A172 (cell line): ENCODE data around the gene CKS2. TPM values are rescaled to one million over a fixed set of nuclear protein-coding genes. Genes with fewer than 3 reads are reported as not detected.

ENCODE experiments used
- DNase-seq: peaks from one replicate; pipeline ENCODE4 v3.0.0-alpha.2; 2015; ENCODE audit warnings: low spot score
- total RNA-seq: library from RNA; depleted of rRNA; stranded (reverse); fragments of >200 nt; shearing (Covaris generic); gene quantifications from 2 replicates; pipeline ENCODE4 v1.2.3, GENCODE V29; 2014

CKS2 gene
- total RNA-seq, 1 experiment from 2014 or later: 446 TPM

DNA sequence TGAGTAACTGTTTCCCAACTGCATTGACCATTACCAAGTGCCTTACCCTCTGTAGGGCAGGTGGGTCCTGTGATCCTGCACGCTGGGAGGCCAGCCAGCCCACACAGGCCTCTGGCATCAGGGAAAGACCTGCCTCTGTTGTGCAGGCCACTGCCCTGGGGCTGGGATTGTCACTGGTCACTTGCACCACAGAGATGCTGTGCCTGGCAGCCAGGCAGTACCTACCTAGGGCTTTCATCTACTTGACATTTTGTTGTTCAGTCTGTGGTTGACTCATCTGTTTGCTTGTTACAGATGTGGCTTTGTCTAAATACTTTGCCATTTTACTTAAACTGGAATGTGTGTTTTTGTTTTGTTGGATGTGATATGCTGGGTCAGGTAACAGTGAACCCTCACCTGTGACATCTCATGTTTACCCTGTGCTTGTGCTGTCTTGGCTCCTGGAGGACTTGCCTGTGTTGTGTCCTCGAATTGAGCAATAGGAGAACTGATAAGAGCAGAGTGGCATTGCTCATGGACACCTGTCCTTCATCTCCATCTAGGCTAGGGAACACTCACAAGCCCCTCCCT, 40.1 kb downstream of the CKS2 start:
- no peak for DNase-seq

DNA sequence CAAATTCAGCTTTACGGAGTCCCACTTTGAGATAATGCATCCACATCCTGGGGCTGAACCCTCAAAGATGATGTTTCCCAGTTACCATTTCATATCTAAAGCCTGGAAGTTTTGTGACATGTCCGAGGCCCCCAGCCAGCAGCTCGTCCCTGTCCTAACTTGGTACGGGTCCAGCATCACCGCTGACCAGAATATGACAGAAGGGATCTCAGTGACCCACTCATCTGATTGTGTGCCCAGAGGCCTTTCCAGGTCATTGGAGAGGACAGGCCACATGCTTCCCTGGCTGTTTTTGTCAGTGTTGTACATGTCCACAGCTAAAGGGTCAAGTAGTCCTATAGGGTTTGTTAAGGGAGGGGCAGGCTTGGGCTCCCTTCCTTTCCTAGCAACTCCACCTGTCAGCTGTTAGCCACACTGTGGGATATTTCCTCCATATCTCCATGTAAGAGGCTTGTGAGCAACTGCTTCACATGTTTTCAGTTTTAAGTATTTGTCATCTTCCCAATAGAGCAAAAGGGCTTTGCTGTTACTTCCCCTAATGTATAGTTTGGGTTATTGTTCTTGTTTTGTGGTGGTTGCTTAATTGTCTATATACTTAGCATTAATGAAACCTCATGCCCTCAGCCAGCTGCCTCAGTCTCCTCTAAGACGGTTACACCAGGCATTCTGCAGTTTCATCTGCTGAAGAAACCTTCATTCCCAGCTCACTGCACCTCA, 40.7 kb downstream of the CKS2 start:
- no peak for DNase-seq

DNA sequence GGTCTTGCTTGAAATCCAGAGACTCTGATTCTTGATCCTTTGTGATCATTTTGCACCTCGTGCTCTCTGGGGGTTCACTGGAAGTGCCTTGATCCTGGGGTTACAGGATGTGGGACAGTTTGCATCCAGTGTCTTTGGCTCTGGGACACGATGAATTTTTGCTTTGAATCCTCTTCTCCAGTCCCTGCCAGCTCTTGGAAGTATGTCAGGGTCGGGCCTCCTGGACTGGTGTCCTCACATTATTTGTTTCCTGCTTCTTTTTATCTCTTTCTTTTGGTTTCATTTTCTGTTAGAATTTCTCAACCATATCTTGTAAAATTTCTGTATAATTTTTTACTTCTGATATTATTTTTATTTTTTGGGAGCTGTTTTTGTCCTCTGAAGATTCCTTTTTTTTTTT, 41.5 kb downstream of the CKS2 start:
- no peak for DNase-seq

DNA sequence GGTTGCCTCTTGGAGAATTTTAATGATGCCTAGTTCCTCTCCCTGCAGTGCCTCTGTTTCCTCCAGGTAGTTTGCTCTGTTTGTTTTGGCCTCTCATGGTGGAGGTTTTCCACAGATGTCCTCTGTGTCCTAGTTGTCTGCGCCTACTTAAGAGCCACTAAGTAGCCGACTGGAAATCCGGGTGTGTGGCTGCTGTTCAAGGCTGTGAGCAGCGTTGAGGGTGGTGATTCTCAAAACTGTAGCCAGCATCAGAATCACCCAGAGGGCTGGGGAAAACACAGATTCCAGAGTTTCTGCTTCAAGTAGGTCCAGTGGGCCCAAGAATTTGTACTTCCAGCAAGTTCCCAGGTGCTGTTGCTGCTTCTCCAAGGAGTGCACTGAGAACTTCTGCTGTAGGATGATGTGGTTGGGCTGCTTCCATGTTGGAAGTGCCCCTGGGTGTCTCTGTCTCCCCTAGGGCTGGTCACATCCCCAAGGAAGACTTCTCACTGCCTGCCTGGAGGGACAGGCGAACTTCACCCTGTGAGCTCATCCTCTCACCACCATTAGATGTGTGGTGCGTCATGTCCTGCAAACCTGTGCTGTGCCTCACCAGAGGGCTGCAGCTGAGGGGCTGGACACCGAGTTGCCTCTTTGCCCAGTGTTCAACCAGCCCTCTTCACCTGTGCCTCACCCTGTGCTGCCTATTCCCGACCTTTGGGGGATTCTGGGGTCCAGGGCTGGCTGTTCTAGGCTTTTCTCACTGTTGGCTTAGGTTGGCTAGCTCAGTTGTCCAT, 42.1 kb downstream of the CKS2 start:
- no peak for DNase-seq

DNA sequence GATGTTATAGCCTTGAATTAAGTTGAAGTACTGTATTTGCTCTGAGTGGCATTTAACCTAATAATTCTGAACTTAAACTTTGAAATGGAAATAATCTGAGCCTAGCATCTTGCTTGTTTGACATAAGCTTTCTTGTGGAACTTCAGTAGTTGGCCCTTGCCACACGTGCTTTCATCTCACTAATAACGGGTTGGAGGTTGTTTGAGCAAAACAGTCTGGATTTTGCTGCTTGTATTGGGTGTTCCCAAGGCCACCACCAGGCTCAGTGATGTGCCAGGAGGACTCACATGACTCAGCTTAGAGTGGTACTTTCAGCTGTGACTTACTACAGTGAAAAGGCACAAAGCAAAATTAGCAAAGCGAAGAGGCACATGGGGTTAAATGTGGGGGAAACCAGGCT, 43.0 kb downstream of the CKS2 start:
- DNase-seq: no peak

DNA sequence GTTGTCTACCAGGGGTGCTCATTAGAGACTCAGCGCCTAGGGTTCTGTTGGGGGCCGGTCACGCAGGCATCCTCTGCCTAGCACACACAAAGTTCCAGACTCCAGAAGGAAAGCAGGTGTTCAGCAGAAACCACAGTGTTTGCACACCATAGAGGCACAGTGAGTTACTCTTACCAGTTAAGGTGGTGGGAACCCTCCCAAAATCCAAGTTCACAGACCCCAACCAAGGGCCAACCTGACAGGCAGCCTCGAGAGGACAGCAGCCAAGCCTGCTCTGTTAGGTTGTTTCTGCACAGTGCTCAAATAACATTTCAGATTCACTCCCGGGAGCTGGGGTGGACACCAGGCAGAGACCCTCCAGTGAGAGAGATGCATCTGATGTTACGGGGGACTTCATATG, 43.5 kb downstream of the CKS2 start:
- DNase-seq: no peak

DNA sequence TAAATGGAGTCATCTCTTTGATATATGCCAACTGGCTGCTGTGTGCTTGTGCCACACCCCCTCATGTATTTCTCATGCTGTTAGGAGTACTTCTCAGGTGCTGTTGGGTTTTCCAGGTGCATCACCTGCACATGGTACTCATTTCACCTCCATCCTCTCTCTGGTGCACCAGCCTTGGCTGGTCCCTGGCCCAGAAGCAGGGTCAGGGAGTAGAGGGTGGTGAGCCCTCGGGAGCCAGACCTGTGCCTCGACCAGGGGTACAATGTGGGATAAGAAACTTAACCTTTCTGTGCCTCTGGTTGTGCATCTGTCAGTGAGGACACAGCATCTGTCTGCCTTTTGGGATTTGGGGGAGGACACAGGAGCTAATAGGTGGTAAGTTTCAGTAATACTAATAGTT, 45.8 kb downstream of the CKS2 start:
- DNase-seq: no peak

DNA sequence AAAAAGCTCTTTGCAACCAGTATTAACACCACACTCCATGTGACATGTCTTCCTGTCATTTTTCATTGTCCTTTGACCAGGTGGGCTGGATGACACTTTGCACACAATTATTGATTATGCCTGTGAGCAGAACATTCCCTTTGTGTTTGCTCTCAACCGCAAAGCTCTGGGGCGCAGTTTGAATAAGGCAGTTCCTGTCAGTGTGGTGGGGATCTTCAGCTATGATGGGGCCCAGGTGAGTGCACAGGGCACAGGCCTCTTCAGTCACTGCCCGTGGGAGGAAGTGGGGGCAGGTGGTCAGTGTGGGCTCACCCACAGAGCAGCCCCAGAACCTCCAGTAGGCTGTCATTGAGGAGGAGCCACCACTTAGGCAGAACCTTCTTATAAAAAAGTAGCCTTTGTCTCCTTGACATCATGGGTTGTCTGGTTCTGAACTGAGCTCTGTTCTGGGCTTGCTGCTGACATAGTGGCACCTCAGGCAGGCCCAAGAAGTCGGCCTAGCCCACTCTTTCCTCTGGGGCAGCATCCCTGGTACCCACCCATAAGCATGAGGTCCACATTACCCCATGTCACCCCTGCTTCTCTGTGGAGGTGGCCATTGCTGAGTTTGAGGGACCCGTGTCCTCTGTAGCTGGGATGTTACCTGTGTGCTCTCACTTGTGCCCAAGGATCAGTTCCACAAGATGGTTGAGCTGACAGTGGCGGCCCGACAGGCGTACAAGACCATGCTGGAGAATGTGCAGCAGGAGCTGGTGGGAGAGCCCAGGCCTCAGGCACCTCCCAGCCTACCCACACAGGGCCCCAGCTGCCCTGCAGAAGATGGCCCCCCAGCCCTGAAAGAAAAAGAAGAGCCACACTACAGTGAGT, 46.6 kb downstream of the CKS2 start:
- DNase-seq: no peak

DNA sequence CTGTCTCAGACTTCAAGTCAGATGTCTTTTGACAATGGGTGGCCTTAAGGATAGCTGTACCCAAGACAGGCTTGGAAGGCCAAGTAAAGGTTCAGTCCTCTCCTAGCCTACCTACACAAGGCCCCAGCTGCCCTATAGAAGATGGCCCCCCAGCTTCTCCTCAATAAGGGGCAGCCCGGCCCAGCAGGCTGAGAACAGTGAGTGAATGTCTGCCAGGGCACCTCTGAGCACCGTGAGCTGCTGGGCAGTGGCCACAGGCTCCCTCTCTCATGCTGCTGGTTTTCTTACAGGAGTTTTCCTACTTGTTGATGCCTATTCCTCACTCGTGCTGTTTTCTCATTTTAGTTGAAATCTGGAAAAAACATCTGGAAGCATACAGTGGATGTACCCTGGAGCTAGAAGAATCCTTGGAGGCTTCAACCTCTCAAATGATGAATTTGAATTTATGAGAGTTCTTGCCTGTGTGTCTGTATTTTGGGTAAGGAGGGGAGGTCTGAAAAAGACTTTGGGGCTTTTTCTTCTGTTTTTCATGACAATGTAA, 47.5 kb downstream of the CKS2 start:
- DNase-seq: no peak

DNA sequence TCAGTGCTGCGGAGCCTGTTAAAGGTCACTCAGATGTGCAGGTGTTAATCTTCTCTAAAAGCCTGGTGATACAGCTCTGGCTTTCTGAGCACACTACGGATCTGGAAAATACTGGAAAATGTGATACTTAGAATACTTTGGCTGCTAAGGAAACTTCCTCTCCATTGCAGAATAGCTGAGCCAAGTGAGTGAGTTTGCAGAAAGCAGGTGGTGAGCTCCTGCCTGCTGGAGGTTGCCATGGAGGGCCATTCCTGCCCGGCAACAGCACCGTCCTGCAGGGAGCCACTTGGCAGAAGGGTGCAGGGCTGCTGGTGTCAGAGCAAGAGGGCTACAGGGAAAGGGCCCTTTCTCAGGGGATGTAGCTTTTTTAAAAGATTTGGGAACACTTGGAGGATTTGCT, 48.0 kb downstream of the CKS2 start:
- DNase-seq: peak; percentile 20

DNA sequence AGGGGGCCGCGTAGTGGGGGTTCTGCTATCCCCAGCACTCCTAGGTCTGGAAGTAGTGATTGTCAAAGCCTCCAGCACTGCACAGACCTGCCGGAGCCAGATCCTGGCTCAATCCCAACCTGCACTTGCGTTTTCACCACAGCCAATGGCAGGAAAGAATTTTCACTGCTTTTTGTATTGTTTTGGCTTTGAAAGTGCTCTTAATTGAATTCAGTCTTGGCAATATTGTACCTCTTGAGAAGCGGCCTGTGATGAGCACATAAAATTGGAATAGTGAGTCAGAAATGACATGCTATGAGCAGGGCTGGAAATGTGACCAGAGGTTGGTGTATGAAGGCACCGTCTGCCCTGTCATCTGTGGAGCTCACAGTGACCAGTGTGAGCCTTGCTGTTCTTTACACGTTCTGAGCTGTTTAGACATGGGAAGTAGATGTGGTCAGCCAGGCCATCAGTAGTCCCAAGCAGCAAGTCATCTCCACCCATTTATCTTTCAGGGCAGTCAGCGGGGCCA, 48.8 kb downstream of the CKS2 start:
- no peak for DNase-seq

DNA sequence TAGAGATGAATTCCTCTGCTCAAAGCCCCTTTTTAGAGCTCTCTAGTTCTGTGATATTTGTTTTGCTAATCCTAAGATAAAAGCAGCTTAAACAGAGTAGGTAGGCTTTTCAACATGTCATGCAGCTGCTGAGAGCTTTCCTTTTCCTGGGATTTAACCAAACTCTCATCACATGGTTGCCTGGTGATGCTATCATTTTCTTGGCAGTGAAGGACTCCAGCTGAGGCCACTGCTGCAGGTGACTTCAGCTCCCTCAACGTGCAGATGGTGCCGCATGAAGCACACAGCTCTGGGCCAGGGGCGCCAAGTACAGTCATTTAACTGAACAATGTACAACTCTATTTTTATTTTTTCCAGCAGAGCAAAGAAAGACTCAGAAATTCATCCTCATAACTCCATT, 49.5 kb downstream of the CKS2 start:
- DNase-seq: no peak

DNA sequence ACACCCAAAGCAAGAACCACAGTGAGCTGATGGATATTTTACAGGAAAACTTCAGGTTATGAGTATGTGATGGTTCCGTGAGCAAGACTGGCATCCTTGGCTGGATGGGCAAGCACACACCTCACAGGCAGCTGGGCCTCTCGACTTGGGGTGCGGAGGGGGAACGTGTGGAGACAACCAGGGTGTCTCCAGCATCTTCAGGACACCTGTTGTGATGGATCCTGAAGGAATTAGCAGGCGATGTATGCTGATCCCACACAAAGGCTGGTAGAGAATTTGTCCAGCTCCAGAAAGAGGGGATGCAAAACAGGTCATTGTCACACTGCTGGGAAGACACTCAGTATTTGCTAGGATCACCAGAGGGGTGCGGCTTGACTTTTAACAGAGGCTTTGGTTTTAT, 50.0 kb downstream of the CKS2 start:
- no peak for DNase-seq

DNA sequence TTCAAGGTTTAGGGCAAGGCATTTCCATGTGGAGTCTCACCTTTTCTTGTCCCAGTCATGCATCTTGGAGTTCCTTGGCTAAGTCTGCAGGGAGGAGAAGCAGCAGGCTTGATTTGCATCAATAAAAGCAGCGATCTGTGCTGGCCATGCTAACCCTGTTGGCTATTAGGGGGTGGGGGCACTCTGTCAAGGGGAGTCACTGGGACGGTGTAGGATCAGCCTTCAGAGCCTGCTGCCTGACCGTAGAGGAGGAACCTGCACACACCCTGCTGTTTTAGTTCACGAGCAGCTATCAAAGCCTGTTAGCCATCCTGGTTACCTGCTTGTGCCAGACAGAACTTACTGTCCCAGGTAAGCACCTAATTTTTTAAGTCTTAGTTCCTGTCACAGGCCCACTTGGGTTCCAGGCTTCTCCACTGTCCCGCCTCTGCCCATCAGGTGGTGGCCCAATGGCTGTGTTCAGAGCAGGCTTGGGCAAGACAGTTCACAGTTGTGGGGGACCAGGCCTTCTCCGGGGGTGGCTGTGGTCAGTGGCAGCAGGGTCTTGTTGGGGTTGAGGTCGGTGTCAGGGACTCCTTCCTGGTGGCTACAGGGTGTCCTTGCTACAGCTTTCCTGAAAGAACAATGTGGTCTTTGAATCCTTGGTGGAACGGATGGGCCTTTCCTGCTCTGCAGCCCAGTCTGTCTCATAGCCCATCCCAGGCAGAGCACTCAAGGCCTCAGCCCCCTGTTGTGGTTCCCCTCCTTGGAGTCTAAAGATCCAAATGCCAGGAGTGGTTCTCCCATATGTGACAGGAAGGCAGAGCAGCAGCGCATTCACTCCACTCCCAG, 51.0 kb downstream of the CKS2 start:
- DNase-seq: no peak

DNA sequence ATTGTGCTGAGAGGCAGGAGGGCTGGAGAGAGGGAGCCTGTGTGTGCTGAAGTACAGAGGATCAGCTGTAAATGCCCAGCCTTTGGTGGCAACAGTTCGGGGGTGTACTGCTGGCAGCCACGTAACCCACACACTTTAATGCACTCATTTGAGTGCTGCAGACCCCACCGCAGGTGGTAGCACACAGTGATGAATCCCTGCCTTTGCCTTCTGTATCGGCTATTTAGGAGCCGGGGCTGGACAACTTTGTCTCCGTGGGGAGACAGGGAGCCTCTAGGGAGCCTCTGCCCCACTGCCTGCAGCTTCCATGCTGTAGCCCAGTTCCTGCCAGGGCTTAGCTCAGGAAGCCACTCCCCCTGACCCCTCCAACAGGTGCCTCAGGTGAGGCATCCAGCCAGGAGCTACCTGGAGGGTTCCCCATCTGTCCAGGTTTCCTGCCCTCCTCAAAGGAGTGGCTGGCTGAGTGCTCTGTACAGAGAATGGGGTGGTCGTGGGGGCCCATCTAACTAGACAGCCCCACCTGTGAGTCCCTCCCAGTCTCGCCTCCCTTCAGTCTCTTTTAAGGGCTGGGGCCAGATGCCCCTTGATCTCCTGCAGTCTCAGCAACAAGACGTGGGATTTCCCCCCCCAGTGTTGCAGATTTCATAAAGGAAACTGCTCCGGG, 51.8 kb downstream of the CKS2 start:
- no peak for DNase-seq

DNA sequence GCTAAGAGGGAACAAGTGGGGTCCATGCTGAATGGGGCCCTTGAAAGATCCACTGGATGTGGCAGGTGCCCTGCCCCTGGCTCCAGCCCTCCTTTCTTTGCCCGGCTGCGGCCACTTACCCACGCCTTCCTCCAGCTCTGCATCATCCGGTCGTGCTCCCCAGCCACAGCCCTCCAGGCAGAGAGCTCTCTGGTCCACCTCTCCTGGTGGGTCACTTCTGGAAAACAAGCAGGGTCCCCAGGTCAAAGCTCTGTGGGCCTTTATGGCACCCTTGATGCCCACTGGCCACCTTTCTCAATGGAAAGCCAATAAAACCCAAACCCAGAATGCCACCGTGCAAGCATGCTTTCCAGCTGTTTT, 52.3 kb downstream of the CKS2 start:
- no peak for DNase-seq

DNA sequence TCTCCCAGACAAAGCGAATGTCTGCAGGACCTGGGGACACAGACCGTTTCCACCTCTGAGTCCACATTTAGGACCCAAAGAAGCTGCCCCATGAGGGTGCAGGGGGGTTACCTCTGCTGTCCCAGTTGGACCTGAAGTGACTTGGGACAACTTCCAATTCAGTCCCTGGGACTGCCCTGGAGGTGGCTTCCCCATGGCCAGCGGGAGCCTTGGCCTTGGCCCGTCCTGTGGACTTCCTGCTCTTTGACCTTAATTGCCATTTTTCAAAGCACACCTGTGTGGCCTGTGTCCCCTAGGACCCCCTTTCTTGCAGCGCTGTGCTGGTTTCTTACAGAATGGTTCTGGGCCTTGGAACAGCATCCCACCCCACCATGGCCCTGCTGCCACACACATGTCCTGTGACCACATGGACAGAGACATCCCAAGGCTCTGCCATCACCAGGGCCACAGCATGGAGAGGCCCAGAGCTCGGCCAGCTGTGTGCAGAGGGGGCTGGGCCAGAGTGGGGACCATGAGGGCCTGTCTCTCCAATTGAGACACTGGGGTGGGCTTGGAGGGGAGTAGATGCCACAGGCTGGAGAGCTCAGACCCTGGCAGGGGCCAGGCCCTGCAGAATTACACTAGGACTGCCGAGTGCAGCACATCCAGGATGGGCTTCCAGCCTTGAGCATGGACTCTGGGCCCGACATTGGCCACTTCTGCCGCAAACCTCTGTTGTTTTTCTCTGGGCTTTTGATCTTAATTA, 53.1 kb downstream of the CKS2 start:
- no peak for DNase-seq

DNA sequence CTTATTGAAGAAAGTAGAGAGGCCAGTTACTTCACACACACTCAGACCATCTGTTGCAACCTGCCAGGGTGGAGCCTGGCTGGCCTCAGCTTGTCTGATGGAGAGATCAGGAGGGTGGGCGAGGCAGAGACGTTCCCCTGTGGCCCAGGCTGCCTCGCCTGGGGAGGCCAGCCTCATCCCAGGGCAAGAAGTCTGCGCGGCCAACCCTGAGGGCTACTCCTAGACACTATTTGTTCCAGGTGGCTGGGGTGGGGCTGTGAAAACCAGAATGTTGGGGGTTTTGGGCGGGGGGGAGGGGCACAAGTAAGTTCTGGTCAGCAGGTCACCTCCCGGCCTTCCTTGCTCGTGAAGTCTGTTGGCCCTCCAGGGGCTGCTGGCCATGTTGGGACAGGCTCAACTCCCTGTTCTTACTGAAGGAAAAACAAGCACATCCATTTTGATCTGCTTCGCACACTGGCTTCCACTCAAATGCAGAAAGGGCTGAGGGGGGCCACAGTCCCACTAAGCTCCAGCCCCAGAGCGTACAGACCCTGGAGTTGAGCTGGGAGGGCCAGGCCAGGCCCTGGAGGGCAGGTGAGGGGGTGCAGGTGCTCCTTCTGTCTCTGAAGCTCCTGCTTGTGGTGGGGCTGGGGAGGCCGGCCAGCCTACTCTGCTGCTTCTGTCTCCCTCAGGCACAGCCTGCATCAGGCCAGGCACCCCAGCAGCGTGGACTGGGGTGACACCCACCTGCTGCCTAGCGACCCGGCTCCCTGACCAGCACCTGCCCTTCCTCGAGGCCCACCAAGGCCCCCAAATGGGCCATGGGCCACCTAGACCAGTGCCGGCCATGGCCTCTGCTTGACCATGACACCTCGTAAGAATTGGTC, 53.9 kb downstream of the CKS2 start:
- no peak for DNase-seq

DNA sequence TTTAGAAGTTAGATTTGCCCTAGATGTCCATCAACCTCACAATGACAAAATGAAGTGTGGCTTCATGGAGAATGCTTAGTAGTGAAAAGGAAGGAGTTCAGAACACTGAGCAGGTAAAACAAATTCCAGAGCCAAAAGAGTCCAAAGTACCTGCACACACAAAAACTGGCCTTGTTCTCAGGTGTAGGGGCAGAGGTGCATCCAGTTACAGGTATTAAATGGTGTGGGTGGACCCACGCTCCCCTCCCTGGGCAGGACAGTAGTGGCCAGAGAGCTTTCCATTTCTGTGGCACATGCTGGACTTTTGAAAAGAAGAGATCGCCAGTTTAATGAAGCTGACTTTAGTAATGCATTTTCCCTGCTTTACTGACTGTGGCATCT, 54.5 kb downstream of the CKS2 start:
- DNase-seq: no peak
